ENCODE measurements around the gene TRIM45.
A peak's percentile ranks its signal among the peaks of the same experiment; 100 is the strongest.
"Not testable (repeated sequence)": the region's sequence is repeated elsewhere in the genome, so short reads cannot be mapped to it uniquely, and the experiment has no call there.

Gene TRIM45

DNA sequence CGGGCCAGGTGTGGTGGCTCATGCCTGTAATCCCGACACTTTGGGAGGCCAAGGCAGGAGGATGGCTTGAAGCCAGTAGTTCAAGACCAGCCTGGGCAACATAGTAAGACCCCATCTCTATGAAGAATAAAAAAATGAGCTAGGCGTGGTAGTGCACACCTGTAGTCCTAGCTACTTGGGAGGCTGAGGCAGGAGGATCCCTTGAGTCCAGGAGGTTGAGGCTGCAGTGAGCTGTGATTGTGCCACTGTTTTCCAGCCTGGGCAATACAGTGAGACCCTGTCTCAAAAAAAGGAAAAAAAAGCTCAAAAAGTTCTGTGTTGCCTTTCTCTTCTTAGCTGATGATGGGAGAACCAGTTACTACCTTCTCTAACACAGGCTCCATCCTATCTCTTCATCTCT is 19.7 kb downstream of the TRIM45 start:
- not testable (repeated sequence) for DNase-seq (ENCODE audit: low read depth in 4 of 4, low spot score in 1 of 4)

DNA sequence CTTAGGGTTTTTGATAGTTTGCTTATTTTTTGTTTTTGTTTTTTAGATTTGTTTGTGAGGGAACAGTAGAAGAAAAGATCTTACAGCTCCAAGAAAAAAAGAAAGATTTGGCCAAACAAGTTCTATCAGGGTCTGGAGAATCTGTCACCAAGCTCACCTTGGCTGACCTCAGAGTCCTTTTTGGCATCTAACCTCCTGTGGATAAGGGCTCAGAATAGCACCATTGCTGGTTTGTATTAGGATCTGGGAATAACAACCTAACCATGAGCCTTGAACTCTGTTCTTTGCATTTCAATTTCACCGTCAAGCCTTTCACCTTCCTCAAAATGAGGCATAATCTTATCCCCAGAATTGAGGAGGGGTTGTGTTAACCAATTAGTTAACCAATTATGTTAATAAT is 20.2 kb downstream of the TRIM45 start:
- DNase-seq (ENCODE audit: low read depth in 4 of 4, low spot score in 1 of 4) = no peak

DNA sequence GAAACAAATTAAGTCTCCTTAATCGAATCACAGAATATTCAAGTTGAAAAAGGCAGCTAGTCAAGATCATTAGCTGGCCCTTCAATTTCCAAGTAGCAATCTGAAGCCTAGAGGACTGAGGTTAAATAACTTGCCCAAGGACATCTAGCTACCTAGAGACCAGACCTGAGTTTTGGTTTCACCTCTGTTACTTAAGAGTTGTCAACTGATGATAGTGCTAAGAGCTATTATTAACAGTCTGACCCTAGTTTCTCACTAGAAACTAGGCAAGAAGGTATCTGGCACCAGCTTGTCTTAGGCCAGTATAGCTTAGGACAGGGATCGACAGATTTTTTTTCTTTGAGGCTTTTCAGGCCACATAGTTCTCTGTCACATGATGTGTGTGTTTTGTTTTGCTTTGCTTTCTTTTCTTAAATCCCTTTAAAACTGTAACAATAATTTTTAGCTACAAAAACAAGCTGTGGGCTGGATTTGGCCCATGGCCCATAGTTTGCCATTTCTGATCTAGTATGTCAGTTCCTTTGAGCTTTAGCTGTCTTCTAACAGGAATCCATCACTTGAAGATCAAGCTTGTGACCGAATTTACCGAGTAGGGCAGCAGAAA is 23.2 kb downstream of the TRIM45 start:
- no peak for DNase-seq (ENCODE audit: low read depth in 4 of 4, low spot score in 1 of 4)

DNA sequence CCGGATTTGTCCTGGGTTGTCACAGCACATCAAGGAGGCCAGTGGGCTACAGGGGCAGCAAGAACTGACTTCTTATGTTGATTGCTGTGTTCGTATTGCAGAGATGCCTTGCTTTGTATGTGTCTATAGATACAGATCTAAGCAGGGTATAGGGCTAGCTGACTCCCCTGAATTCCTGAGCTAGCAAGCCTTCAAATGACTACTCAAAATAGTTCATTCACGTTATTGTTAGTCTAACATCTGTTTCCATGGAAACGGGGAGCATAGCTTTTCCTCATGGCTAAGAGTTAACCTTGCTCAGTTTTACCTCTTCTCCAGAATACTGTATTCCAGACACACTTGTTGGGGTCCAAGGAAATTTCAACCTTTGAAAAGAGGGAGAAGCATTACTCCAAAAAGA is 24.1 kb downstream of the TRIM45 start:
- DNase-seq (ENCODE audit: low read depth in 4 of 4, low spot score in 1 of 4) = no peak

DNA sequence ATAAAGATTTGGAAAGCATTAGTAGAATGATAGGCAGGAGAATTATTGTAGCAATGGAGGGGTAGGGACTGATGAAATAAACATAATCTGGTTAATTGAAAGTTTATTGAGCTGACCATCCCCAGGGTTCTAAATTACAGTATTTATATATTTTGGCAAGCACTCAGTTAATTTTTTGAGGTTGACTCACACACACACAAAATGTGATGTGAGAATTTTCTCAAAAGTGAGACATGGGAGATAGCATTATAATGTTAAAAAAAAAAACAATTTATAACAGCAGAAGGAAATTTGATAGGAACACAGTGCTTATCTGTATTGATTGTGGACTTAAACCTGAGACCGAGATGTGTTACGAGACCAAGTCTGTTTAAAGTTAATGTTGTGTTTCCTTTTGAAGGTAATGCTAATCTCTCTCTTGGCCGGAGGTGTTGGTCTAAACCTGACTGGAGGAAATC is 24.6 kb downstream of the TRIM45 start:
- no peak for DNase-seq (ENCODE audit: low read depth in 4 of 4, low spot score in 1 of 4)

DNA sequence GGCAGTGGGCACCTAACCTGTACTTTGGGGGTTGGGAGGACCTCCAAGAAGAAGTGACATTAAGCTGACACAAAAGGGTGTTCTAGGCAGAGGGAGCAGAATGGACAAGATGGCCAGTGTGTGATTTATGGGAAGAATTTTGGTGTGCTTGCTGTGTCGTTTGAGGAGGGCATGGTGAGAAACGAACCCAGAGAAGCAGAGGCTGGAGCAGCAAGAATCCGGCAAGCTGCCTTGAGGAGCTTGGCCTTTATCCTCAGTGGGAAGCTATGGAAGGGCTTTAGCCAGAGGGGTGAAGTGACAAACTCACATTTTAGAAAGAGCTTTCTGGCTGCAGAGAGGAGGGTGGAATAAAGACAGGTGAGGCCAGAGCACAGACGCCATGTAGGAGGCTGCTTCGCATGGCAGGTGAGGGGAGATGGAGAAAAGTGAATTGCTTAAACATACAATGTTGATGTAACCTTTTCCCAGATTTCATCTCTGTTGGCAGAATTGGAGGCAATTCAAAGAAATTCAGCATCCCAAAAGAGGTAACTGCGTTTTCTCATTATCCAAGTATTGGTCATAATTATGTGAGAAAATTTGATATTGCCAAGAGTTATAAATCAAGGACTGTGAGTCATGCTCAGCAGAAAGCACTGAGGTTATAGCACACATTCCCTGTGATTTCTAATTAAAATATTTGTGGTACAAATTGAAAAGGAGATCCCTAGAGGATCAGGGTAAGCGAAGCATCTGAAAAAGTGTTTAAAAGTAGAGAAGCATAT is 26.5 kb downstream of the TRIM45 start:
- no peak for DNase-seq (ENCODE audit: low read depth in 4 of 4, low spot score in 1 of 4)

DNA sequence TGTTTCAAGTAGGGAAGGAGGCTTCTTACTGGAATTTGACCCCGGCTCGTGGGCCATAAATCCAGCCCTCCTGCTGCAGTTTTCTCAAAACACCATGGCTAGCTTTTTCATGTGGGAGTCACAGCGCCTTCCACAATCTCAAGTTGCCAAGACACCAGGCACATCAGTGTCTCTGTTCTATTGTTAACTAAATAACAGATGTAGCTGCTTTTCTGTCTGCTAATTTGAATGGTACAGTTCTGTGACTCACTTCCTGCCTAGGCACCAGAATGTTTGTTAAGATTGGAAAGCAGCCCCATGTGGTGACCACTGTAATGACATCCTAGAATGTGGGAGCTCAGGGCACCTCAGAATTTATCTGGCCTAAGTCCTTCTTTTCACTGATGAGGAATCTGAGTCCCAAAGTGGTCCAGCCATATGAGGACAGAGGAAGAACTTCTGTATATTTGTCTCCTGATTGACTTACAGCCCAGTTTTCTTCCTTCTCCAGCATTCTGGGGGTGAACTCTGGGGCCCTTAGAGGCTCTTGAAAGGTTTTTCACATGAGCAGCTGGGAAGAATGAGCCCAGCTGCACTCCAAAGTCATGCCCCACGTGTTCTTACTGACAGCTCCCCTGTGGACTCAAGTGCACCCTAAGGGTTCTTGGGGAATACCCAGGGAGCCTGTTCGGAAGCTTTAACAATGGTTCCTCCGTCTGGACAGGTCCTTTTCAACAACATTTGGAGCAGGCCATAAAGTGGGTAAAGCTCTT is 27.5 kb downstream of the TRIM45 start:
- DNase-seq (ENCODE audit: low read depth in 4 of 4, low spot score in 1 of 4) = no peak

DNA sequence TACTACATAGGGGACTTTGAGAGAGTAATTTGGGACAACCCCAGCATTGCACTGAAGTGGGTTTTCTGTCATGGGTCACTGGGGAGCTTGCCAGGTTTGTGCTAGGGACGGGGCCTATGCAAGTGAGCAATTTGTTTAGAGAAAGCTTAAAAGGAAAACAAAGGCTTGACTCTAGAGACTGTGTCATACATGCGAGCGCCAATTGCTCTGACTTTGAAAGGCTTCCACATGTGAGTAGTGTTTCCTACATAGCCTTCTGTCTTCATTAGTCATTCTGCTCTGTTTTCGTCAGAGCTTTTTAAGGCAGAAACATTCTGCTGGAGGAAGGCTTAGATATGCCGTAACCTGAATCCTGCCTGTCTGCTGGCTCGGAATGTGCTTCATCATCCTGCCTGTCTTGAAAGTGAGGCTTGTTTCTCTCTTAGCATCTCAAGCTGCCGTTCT is 28.4 kb downstream of the TRIM45 start:
- DNase-seq (ENCODE audit: low read depth in 4 of 4, low spot score in 1 of 4) = no peak

DNA sequence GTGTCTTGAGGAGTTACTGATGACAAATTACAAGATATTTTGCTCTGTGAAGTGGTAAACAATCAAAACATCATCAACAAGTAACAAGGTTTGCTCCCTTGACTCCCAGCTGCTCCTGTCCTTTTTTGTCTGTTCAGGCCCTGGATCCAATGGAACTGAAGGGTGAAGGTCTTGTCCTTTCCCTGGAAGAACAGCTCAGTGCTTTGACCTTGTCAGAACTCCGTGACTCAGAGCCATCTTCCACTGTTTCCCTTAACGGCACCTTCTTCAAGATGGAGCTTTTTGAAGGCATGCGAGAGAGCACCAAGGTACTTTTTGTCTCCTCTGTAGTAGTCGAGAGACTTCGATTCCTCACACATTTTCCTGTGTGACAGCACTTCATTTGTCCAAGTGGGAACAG is 29.0 kb downstream of the TRIM45 start:
- DNase-seq (ENCODE audit: low read depth in 4 of 4, low spot score in 1 of 4) = no peak

DNA sequence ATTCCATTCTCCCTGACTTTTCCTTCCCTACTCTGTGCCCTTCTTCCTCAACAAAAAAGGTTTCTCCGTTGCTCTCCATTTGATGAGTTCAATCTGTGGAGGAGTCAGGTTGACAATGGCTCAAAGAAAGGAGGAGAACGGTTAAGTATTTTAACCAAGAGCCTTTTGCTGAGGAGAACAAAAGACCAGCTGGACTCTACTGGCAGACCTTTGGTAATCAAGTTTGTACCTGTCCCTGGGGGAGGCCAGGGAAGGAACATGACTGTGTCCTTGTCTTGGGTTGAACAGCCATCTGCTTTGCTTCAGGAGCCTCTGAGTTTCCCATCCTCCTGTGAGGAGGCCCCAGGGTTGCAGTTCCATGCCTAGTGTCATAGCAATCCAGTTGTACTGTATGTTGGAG is 31.6 kb downstream of the TRIM45 start:
- DNase-seq (ENCODE audit: low read depth in 4 of 4, low spot score in 1 of 4) = no peak

DNA sequence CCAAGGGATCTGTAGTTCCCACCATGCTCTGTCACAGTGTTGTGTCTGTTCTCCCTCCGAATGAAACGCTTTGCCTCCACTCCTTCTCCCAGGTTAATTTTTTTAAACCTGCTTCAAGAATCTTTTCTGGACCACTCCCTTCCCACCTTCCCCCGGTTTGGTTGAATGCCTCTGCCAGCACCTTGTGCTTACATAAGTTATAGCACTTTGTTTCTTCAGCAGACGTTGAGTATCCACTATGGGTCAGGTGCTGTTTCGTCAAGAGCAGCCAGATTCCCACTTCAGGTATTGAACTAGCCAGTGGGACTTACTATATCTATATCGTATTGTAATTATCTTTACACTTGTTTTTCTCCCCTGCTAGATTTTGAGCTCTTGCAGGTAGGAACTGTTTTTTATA is 33.9 kb downstream of the TRIM45 start:
- no peak for DNase-seq (ENCODE audit: low read depth in 4 of 4, low spot score in 1 of 4)

DNA sequence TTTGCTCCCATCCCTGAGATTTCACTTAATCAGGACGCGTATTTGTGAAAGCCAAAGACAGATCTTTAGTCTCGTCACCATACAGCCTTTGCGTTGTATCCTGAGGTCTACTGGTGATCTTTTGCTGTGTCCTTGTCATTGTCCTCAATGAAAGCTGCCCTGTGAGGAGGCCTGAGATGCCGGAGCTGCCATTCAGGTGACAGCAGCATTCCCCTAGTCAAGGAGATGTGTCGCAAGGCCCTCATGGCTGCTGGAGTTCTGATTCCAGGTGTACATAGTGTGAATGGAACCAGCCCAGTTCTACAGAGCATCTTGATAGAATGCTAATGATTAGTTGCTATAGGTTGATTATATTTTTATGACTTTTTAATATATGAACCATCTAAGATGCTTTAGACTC is 37.3 kb downstream of the TRIM45 start:
- no peak for DNase-seq (ENCODE audit: low read depth in 4 of 4, low spot score in 1 of 4)

DNA sequence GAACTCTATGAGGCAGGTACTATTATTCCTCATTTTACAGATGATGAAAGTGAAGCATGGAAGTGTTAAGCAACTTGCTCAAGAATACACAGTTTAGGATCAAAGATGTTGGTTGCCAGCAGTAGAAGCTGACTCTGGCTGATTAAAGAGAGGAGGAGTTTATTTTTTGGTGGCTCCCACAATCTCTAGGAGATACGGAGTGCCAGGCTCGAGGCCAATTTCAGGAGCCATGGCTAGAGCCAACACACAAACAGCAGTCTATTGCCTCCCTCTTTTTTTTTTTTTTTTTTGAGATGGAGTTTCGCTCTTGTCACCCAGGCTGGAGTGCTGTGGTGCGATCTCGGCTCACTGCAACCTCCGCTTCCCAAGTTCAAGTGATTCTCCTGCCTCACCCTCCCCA is 41.8 kb downstream of the TRIM45 start:
- no peak for DNase-seq (ENCODE audit: low read depth in 4 of 4, low spot score in 1 of 4)

DNA sequence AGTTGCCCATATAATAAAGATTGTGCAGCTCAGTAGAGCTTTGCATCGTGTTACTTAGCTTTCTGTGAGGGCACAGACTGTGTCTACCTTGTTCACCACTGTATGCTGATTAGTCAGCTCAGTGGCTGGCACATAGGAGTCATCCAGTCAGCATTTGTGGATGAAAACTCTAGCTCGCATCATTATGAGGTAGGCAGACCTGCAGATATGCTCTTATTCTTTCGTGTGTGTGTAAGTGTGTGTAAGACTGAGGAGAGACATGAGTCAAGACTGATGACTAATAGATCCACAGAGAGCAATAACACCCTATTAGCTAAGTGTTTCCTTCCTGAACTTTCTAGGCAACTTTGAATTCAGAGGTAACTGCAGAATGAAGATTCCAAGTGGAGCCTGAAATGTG is 44.3 kb downstream of the TRIM45 start:
- peak in 2 of 4 experiments; percentile 44 to 47 for DNase-seq (ENCODE audit: low read depth in 4 of 4, low spot score in 1 of 4)

DNA sequence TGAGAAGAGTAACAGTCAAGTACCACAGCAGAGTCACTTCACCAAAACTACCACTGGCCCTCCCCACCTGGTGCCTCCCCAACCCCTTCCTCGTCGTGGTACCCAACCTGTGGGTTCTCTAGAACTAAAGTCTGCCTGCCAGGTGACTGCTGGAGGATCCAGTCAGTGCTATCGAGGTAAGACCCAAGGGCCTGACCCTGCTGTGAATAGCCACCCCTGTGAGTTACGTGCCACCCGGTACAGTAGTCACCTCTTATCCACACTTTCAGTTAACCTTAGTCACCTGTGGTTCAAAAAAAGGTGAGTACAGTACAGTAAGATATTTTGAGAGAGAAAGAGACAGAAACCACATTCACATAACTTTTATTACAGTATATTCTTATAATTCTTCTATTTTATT is 44.9 kb downstream of the TRIM45 start:
- no peak for DNase-seq (ENCODE audit: low read depth in 4 of 4, low spot score in 1 of 4)

DNA sequence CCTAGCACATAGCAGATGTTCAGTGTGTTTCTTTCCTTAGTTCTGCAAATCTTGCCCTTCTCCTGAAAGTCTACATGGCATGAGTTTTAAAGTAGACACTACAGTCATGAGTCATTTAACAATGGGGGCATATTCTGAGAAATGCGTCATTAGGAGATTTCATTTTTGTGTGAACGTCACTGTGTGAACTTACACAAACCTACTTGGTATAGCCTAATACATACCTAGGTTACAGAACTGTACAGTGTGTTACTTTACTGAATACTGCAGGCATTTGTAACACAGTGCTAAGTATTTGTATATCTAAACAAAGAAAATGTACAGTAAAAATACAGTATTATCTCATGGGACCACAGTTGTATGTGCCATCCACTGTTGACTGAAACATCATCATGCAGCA is 51.4 kb downstream of the TRIM45 start:
- no peak for DNase-seq (ENCODE audit: low read depth in 4 of 4, low spot score in 1 of 4)

DNA sequence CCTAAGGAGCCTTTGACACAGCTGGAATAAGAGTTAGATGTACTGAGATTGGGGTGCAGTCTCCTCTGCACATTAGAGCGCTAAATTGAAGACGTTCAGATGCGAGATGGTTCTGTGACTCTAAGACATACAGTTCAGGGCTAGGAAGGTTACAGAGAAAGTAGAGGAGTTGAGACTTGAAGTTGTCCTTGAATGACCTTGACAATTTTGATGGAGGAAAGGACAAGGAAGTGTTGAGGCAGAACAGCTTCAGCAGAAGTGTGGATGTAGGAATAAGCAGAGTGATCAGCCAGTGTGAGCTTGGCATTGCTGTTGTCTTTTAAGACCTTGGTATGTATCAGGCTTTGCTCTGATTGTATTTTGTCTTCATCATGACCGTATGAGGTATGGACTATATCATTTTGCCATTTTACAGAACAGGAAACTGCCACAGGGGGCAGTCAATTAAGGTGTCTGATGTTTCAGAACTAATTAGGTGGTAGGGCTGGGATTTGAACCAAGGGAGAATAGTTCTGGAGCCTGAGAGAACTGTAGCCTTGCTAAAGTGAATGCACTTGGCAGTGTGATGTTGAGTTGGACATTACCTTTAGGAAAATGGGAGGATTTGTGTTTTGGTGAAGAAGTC is 52.2 kb downstream of the TRIM45 start:
- no peak for DNase-seq (ENCODE audit: low read depth in 4 of 4, low spot score in 1 of 4)

DNA sequence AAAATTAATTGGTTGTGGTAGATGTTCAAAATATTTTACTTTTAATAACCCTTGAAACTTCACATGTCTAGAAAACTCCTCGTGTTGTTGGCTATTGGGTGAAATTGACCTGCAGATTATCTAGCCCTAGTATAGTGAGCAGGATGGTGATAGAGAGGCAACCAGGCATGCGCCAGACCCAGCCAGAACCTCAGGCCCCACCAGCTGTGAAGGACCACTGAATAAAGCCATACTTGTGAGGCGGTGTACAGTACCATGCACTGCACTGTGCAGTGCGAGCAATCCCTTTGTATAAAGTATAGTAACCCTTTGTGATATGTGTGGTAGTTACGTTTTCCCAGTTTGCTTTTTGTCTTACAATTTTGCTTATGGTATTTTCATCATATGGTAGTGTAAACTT is 53.0 kb downstream of the TRIM45 start:
- DNase-seq (ENCODE audit: low read depth in 4 of 4, low spot score in 1 of 4) = no peak

DNA sequence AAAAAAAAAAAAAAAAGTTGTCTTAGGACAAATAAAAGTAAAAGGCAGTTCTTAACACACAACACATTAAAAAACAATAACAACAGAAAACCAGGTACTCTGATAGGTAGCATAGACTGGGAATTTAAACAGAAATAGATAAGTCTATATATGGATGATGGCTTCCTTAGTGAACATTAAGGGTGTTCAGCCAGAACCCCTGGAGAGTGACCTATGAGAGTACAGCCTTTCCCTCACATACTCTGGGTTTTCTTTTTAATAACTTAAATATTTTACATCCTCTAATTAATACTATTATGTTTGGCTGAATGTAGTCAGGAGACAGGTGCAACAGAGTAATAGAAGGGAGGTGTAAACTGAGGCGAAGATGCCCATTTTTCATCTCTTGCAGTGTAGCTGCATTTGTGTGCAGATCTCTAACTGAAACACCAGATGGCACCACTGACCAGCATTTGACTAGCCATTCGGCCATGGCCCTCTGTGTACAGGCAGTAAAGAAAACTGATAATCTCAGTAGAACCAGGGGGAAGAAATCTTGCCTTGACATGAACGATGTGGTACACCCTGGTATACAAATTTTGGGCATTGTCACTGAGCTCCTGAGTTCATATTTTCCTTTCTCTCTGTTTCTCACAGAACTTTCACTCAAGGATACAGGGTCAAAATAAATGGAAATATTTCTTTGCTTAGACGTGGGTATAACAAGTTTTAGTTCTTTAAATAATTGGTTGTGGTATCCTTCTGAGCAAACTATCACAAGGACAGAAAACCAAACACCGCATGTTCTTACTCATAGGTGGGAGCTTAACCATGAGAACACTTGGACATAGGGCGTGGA is 53.8 kb downstream of the TRIM45 start:
- no peak for DNase-seq (ENCODE audit: low read depth in 4 of 4, low spot score in 1 of 4)

DNA sequence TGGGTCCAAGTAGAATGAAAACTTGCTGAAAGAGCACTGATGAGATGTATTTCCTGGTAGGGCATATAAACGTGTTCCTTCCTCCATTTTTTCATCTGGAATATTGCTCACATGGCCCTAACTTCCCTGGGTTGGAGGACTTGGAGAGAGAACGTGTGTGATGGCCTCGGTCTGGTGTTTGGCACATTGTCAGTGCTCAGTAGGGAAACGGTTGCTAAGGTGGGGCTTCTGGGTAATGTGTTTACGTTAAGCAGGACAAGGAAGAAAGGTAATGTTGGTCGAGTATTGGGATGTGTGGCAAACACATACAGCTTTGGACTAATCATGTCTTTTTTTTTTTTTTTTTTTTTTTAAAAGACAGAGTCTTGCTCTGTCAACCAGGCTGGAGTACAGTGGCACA is 55.2 kb downstream of the TRIM45 start:
- DNase-seq (ENCODE audit: low read depth in 4 of 4, low spot score in 1 of 4) = no peak

DNA sequence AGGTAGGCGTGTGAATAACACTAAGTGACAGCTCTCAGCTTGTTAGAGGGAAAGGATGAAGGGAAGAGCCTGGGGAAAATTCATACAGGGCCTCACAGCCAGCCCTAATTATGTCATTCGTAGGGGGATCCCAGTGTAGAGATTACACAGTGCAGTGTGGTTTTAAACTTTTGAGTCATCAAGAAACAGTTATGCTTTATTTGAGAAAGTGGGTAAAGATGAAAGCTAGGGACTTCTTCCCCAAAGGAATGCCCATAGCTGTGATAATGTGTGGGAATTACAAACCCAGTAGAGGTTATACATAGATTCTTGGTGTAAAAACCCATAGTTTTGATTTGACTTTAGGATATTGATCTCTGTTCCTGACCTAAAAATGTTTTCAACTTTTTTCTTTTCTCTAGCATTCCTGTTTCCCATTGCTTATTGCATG is 59.5 kb downstream of the TRIM45 start:
- DNase-seq (ENCODE audit: low read depth in 4 of 4, low spot score in 1 of 4) = no peak

Measured in stimulated activated CD4-positive, alpha-beta T cell treated with anti-CD3 and anti-CD28 coated beads, Interleukin-1b, Interleukin-23, amount 100 ng/mL, for 24 hours (primary cell).